WTC11 (cell line): ENCODE results near the gene RYR3.

Source experiments
- ATF3 ChIP-seq: sonication (generic); formaldehyde crosslinking; conservative IDR thresholded peaks from 2 replicates; pipeline ENCODE4 v1.8.1; 2022; ENCODE audit warnings: mild to moderate bottlenecking, missing genetic modification reagents
- ATF6 ChIP-seq: sonication (generic); formaldehyde crosslinking; IDR thresholded peaks from 2 replicates; pipeline ENCODE4 v1.8.1; 2023; ENCODE audit warnings: mild to moderate bottlenecking, missing genetic modification reagents
- CREB1 ChIP-seq: sonication (generic); formaldehyde crosslinking; IDR thresholded peaks from 2 replicates; pipeline ENCODE4 v1.8.0; 2023; ENCODE audit warnings: mild to moderate bottlenecking, missing genetic modification reagents
- CREM ChIP-seq: sonication (generic); formaldehyde crosslinking; IDR thresholded peaks from 2 replicates; pipeline ENCODE4 v1.8.1; 2022; ENCODE audit warnings: mild to moderate bottlenecking, missing genetic modification reagents, moderate library complexity
- CTCF ChIP-seq: fragments of 200-600 bp; IDR thresholded peaks from 2 replicates; pipeline ENCODE4 v1.8.0; 2022; ENCODE audit warnings: antibody characterized with exemption
- ETV6 ChIP-seq: sonication (generic); formaldehyde crosslinking; IDR thresholded peaks from 2 replicates; pipeline ENCODE4 v1.8.1; 2022; ENCODE audit warnings: mild to moderate bottlenecking, missing genetic modification reagents
- PREB ChIP-seq: sonication (generic); formaldehyde crosslinking; IDR thresholded peaks from 2 replicates; pipeline ENCODE4 v1.8.1; 2022; ENCODE audit warnings: mild to moderate bottlenecking, missing genetic modification reagents, moderate library complexity, borderline replicate concordance
- PRRX2 ChIP-seq: fragments of 250-450 bp; sonication (Bioruptor Pico); IDR thresholded peaks from 2 replicates; pipeline ENCODE4 v1.8.0; 2021; ENCODE audit warnings: mild to moderate bottlenecking
- SP1 ChIP-seq: sonication (generic); formaldehyde crosslinking; conservative IDR thresholded peaks from 2 replicates; pipeline ENCODE4 v1.8.1; 2022; ENCODE audit warnings: missing genetic modification reagents
- TEAD1 ChIP-seq: sonication (generic); formaldehyde crosslinking; IDR thresholded peaks from 2 replicates; pipeline ENCODE4 v1.8.0; 2022; ENCODE audit warnings: mild to moderate bottlenecking, missing genetic modification reagents
- TEAD4 ChIP-seq: sonication (generic); formaldehyde crosslinking; IDR thresholded peaks from 2 replicates; pipeline ENCODE4 v1.8.0; 2022; ENCODE audit warnings: mild to moderate bottlenecking, missing genetic modification reagents
- TP53 ChIP-seq: sonication (generic); formaldehyde crosslinking; IDR thresholded peaks from 2 replicates; pipeline ENCODE4 v1.8.1; 2023; ENCODE audit warnings: mild to moderate bottlenecking, missing genetic modification reagents
- TF ChIP-seq, protein P1 (sequence below): sonication (generic); formaldehyde crosslinking; IDR thresholded peaks from 2 replicates; pipeline ENCODE4 v1.8.1; 2023; ENCODE audit warnings: mild to moderate bottlenecking, missing genetic modification reagents, moderate library complexity

- no peak for TF ChIP-seq SP1 (CRISPR knock-in tag)
- TF ChIP-seq CREB1 (CRISPR knock-in tag), result no peak
- no peak for TF ChIP-seq CTCF
- TF ChIP-seq TP53 (CRISPR knock-in tag), result no peak
- TF ChIP-seq ETV6, result no peak
- no peak for TF ChIP-seq CREM (CRISPR knock-in tag)
- TF ChIP-seq ATF3, result no peak
- TF ChIP-seq, protein P1, sequence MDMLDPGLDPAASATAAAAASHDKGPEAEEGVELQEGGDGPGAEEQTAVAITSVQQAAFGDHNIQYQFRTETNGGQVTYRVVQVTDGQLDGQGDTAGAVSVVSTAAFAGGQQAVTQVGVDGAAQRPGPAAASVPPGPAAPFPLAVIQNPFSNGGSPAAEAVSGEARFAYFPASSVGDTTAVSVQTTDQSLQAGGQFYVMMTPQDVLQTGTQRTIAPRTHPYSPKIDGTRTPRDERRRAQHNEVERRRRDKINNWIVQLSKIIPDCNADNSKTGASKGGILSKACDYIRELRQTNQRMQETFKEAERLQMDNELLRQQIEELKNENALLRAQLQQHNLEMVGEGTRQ (CRISPR knock-in tag), result no peak
- no peak for TF ChIP-seq ATF6
- no peak for TF ChIP-seq PREB (CRISPR knock-in tag)
- TF ChIP-seq TEAD4 (CRISPR knock-in tag), result no peak
- TF ChIP-seq PRRX2 (CRISPR knock-in tag), result no peak
- no peak for TF ChIP-seq TEAD1 (CRISPR knock-in tag)
Measured at GRCh38 chr15:33608714-33609113, 297.9 kb downstream of the RYR3 start.
